Peyer's patch (tissue), 4 donors: ENCODE results near the gene UPK1A.

Source experiments
- POLR2A ChIP-seq, 2 donors: fragments of 450-650 bp; IDR thresholded peaks; one replicate each; pipeline ENCODE4 v1.5.1; 2017; ENCODE audit warnings: antibody characterized with exemption in 2 of 2, mild to moderate bottlenecking in 2 of 2, moderate library complexity in 2 of 2
- TF ChIP-seq, protein P1 (sequence below), 6 experiments: fragments of 450-650 bp in 4 of 6; fragments of 200-600 bp in 2 of 6; sonication (generic) in 1 of 6; IDR thresholded peaks; one replicate each; pipeline ENCODE4 v1.5.1; 2017 to 2019; ENCODE audit warnings: antibody characterized with exemption in 6 of 6, mild to moderate bottlenecking in 3 of 6, moderate library complexity in 1 of 6

DNA sequence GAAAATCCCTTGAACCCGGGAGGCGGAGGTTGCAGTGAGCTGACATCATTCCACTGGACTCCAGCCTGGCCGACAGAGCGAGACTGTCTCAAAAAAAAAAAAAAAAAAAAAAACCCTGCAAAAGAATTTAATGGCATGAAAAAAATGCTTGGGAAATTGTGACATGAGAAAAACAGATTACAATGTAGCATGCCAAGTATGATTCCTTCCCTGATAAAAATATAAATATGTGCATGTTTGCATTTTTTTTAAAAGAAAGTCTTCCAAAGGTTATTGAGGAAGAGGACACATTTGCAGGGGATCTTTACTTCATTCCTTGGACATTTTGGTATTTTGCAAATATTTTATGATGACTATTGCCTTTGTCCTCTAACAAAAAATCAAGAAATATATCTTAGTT lies 23.5 kb downstream of the UPK1A start:
- TF ChIP-seq, protein P1, sequence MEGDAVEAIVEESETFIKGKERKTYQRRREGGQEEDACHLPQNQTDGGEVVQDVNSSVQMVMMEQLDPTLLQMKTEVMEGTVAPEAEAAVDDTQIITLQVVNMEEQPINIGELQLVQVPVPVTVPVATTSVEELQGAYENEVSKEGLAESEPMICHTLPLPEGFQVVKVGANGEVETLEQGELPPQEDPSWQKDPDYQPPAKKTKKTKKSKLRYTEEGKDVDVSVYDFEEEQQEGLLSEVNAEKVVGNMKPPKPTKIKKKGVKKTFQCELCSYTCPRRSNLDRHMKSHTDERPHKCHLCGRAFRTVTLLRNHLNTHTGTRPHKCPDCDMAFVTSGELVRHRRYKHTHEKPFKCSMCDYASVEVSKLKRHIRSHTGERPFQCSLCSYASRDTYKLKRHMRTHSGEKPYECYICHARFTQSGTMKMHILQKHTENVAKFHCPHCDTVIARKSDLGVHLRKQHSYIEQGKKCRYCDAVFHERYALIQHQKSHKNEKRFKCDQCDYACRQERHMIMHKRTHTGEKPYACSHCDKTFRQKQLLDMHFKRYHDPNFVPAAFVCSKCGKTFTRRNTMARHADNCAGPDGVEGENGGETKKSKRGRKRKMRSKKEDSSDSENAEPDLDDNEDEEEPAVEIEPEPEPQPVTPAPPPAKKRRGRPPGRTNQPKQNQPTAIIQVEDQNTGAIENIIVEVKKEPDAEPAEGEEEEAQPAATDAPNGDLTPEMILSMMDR (IDR thresholded peaks at IDR 0.05): no peak
- no peak for TF ChIP-seq POLR2A (IDR thresholded peaks at IDR 0.05)
